NCI-H526 (cell line): ENCODE data around the gene COPG1.

Experiments used
- DNase-seq, 2 experiments: peaks; one replicate each; lab custom pipeline; 2025; lab: John Stamatoyannopoulos, UW

COPG1 gene

GRCh38 chr3:129314386-129315222 is 65.2 kb downstream of the COPG1 start:
- peak; percentile 83 to 98 for DNase-seq

- DNase-seq: peak in 1 of 2 experiments; percentile 59
Observed at GRCh38 chr3:129315223-129315997, 66.0 kb downstream of the COPG1 start.

- no peak for DNase-seq
Observed at GRCh38 chr3:129315998-129316247, 66.5 kb downstream of the COPG1 start.

- peak; percentile 34 to 92 for DNase-seq
Observed at GRCh38 chr3:129316248-129317013, 67.0 kb downstream of the COPG1 start.

GRCh38 chr3:129317014-129317771 is 67.8 kb downstream of the COPG1 start:
- no peak for DNase-seq

GRCh38 chr3:129317848-129318247 is 68.4 kb downstream of the COPG1 start:
- no peak for DNase-seq

- no peak for DNase-seq
Observed at GRCh38 chr3:129318921-129319320, 69.5 kb downstream of the COPG1 start.

- DNase-seq: no peak
Observed at GRCh38 chr3:129320261-129320660, 70.9 kb downstream of the COPG1 start.

- DNase-seq: no peak
Observed at GRCh38 chr3:129320825-129321487, 71.5 kb downstream of the COPG1 start.

- DNase-seq: no peak
Observed at GRCh38 chr3:129321887-129322286, 72.5 kb downstream of the COPG1 start.

- no peak for DNase-seq
Observed at GRCh38 chr3:129323651-129324294, 74.4 kb downstream of the COPG1 start.

- no peak for DNase-seq
Observed at GRCh38 chr3:129324855-129325254, 75.4 kb downstream of the COPG1 start.

GRCh38 chr3:129325383-129325782 is 76.0 kb downstream of the COPG1 start:
- no peak for DNase-seq

GRCh38 chr3:129326138-129326537 is 76.7 kb downstream of the COPG1 start:
- no peak for DNase-seq

- DNase-seq: no peak
Observed at GRCh38 chr3:129326595-129326994, 77.2 kb downstream of the COPG1 start.
